ENCODE results near the gene CCHCR1.

CCHCR1 gene

DNA sequence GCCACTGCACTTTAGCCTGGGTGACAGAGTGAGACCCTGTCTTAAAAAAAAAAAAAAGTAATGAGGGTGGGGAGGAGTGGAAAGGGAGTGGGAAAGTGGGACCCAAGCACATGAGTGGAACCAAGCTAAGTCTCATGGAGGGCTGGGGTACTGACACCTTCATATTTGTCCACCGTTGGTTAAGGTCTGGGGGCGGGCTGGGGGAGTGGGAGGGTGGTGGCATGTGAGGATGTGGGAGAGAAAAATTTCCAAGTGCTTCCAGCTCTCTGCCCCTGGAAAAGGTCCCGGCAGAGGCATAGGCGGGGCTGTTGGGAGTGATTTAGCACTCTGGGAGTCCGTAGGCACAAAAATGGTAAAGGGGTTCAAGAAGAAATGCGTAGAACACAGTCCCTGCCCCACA lies 24.8 kb downstream of the CCHCR1 start:
- no peaks in the 10 kb centered on the region for H3K36me3 Mint-ChIP-seq (ENCODE audit: low read depth)
- H3K27ac Mint-ChIP-seq = no peak overlapping the region
- no peaks in the 10 kb centered on the region for H3K9me3 Mint-ChIP-seq
- peaks cover 11% of the 10 kb centered on the region for H3K4me1 Mint-ChIP-seq
- no peak overlapping the region for H3K4me3 Mint-ChIP-seq
- TF ChIP-seq, protein P1, sequence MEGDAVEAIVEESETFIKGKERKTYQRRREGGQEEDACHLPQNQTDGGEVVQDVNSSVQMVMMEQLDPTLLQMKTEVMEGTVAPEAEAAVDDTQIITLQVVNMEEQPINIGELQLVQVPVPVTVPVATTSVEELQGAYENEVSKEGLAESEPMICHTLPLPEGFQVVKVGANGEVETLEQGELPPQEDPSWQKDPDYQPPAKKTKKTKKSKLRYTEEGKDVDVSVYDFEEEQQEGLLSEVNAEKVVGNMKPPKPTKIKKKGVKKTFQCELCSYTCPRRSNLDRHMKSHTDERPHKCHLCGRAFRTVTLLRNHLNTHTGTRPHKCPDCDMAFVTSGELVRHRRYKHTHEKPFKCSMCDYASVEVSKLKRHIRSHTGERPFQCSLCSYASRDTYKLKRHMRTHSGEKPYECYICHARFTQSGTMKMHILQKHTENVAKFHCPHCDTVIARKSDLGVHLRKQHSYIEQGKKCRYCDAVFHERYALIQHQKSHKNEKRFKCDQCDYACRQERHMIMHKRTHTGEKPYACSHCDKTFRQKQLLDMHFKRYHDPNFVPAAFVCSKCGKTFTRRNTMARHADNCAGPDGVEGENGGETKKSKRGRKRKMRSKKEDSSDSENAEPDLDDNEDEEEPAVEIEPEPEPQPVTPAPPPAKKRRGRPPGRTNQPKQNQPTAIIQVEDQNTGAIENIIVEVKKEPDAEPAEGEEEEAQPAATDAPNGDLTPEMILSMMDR (IDR thresholded peaks at IDR 0.05; ENCODE audit: unreplicated experiment in 3 of 3) = no peak
- H3K27me3 Mint-ChIP-seq (ENCODE audit: low read depth) = peaks cover 21% of the 10 kb centered on the region

DNA sequence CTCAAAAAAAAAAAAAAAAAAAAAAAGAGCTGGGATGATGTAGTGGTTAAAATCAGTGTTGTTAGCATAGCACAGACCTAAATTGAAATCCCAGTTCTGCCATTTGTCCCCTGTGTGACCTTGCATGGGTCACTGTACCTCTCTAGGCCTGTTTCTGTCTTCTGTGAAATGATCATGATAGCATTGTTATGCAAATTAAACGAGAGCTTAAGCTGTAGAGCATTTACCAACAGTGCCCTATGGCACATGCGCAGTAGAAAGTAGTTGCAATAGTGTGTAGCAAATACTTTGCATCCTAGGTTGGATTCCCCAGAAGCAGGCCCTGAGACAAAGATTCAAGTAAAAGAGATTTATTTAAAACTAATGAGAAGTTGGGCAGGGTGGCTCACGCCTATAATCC lies 26.0 kb downstream of the CCHCR1 start:
- Mint-ChIP-seq H3K27me3 (ENCODE audit: low read depth) (peaks cover 28% of the 10 kb centered on the region), H3K27ac (no peak overlapping the region), H3K4me3 (no peak overlapping the region), H3K36me3 (ENCODE audit: low read depth) (no peaks in the 10 kb centered on the region), H3K4me1 (peaks cover 10% of the 10 kb centered on the region), H3K9me3 (no peaks in the 10 kb centered on the region)
- TF ChIP-seq, protein P1 (IDR thresholded peaks at IDR 0.05; ENCODE audit: unreplicated experiment in 3 of 3) = no peak

DNA sequence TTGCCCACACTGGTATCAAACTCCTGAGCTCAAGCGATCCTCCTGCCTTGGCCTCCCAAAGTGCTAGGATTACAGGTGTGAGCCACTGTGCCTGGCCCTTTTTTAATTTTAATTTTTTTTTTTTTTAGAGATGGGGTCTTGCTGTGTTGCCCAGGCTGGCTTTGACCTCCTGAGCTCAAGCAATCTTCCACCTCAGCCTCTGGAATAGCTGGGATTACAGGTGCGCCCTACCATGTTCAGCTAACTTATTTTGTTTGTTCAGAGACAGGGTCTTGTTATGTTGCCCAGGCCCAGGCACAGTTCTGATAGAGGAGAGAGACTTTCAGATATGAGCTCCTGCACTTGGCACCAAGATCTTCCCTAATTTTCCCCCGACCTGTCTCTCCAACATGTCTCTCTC lies 26.9 kb downstream of the CCHCR1 start:
- Mint-ChIP-seq H3K36me3 (ENCODE audit: low read depth) (no peaks in the 10 kb centered on the region), H3K27me3 (ENCODE audit: low read depth) (peaks cover 28% of the 10 kb centered on the region), H3K27ac (no peak overlapping the region), H3K4me3 (no peak overlapping the region), H3K9me3 (no peaks in the 10 kb centered on the region), H3K4me1 (peaks cover 10% of the 10 kb centered on the region)
- TF ChIP-seq, protein P1 (IDR thresholded peaks at IDR 0.05; ENCODE audit: unreplicated experiment in 3 of 3) = no peak

DNA sequence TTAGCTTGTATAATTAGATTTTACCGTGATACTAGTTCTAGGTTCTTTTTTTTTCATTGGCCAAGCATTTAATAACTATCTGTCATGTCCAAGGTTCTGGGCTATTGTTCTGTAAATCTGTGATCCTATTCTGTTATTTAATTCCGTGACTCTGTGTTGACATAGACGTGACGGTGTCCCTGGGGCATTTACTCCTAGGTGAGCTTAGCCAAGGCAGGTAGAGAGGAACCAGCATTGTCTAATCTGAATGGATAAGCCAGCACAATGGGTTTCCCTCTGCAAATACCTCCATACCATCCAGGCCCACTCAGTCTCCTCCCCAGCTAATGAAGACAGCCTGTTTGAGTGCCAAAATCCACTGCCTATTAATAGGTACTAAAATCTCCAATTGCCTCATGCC lies 28.5 kb downstream of the CCHCR1 start:
- no peaks in the 10 kb centered on the region for H3K9me3 Mint-ChIP-seq

DNA sequence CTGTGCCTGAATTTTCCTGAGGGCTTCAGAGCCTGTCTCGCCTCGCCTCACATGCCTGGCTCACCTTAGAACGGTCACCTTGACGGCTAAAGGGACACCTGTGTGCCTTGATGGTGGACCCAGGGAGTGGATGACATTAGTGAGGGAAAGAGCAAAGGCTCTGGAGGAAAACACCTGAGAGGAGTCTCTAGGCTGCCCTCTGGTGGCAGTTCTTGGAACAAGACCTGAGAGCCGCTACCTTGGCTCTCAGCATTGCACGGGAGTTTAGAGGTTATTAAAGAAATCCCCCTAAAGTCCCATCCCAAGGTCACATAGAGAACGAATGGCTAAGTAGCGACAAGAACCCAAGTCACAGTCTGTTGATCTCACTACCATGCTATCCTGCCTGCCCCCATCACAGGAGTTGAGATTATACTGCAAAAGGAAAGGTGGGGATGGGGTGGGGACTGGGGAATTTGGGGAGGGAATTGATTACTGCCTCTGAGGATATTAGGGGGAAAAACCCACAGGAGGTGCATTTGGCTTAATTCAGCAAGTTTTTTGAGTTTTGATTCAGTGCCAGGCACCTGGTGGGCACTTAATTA lies 29.4 kb downstream of the CCHCR1 start:
- no peak overlapping the region for H3K4me3 Mint-ChIP-seq
- TF ChIP-seq, protein P1 (IDR thresholded peaks at IDR 0.05; ENCODE audit: unreplicated experiment in 3 of 3) = peak; percentile 85 to 88 (median 86)
- H3K27me3 Mint-ChIP-seq (ENCODE audit: low read depth) = peaks cover 31% of the 10 kb centered on the region
- no peaks in the 10 kb centered on the region for H3K36me3 Mint-ChIP-seq (ENCODE audit: low read depth)
- H3K9me3 Mint-ChIP-seq = no peaks in the 10 kb centered on the region
- peak overlapping the region in 1 of 3 experiments; percentile 78 for H3K27ac Mint-ChIP-seq
- peaks cover 33% of the 10 kb centered on the region for H3K4me1 Mint-ChIP-seq

More for the DNA sequence above, 28.5 kb downstream of the CCHCR1 start:
- peaks cover 23% of the 10 kb centered on the region for H3K4me1 Mint-ChIP-seq
- H3K27ac Mint-ChIP-seq = no peak overlapping the region
- no peak overlapping the region for H3K4me3 Mint-ChIP-seq
- peaks cover 28% of the 10 kb centered on the region for H3K27me3 Mint-ChIP-seq (ENCODE audit: low read depth)
- TF ChIP-seq, protein P1 (IDR thresholded peaks at IDR 0.05; ENCODE audit: unreplicated experiment in 3 of 3) = no peak
- H3K36me3 Mint-ChIP-seq (ENCODE audit: low read depth) = no peaks in the 10 kb centered on the region

All from nephron (organoid).